H9 (cell line): ENCODE data around the gene LSP1. TPM values are rescaled to one million over a fixed set of nuclear protein-coding genes. Genes with fewer than 3 reads are reported as not detected.

ENCODE experiments used
- DNase-seq: peaks from one replicate; pipeline ENCODE4 v3.0.0-alpha.2; 2017
- H2AFZ ChIP-seq: one replicate; pipeline ENCODE4 v1.6.1; 2013; ENCODE audit warnings: mild to moderate bottlenecking, low read length, control low read depth, moderate library complexity
- H2AK5ac ChIP-seq: 2 replicates; pipeline ENCODE4 v1.6.1; 2013; ENCODE audit warnings: low read length, control low read depth, mixed read lengths; ENCODE audit not compliant: insufficient read length
- H2BK120ac ChIP-seq: one replicate; pipeline ENCODE4 v1.6.1; 2013; ENCODE audit warnings: low read depth, mild to moderate bottlenecking, low read length, control low read depth, inconsistent platforms; ENCODE audit not compliant: poor library complexity, severe bottlenecking
- H2BK12ac ChIP-seq: 2 replicates; pipeline ENCODE4 v1.6.1; 2013; ENCODE audit warnings: low read length, control low read depth, mixed read lengths, low read depth; ENCODE audit not compliant: insufficient read length
- H2BK15ac ChIP-seq: 2 replicates; pipeline ENCODE4 v1.6.1; 2013; ENCODE audit warnings: low read depth, low read length, control low read depth
- H2BK20ac ChIP-seq: one replicate; pipeline ENCODE4 v1.6.1; 2013; ENCODE audit warnings: low read depth, mild to moderate bottlenecking, low read length, control low read depth, inconsistent platforms; ENCODE audit not compliant: poor library complexity, severe bottlenecking
- H2BK5ac ChIP-seq: 2 replicates; pipeline ENCODE4 v1.6.1; 2013; ENCODE audit warnings: low read length, control low read depth, mixed read lengths; ENCODE audit not compliant: insufficient read length
- H3K14ac ChIP-seq: 2 replicates; pipeline ENCODE4 v1.6.1; 2013; ENCODE audit warnings: low read length, control low read depth; ENCODE audit not compliant: insufficient read depth
- H3K18ac ChIP-seq: 2 replicates; pipeline ENCODE4 v1.6.1; 2013; ENCODE audit warnings: low read depth, mild to moderate bottlenecking, mixed read lengths, low read length, control low read depth; ENCODE audit not compliant: insufficient read length
- H3K23ac ChIP-seq: 2 replicates; pipeline ENCODE4 v1.6.1; 2013; ENCODE audit warnings: low read length, control low read depth, mixed read lengths, low read depth; ENCODE audit not compliant: insufficient read length
- H3K23me2 ChIP-seq: 2 replicates; pipeline ENCODE4 v1.6.1; 2013; ENCODE audit warnings: low read depth, mild to moderate bottlenecking, mixed read lengths, low read length, control low read depth; ENCODE audit not compliant: insufficient read length, poor library complexity, severe bottlenecking
- H3K27ac ChIP-seq: 2 replicates; pipeline ENCODE4 v1.5.1; 2013; ENCODE audit warnings: low read length, control low read depth, mixed read lengths, low read depth; ENCODE audit not compliant: insufficient read length
- H3K27me3 ChIP-seq: 2 replicates; pipeline ENCODE4 v1.6.1; 2013; ENCODE audit warnings: low read length, control low read depth, inconsistent platforms; ENCODE audit not compliant: insufficient read depth
- H3K4ac ChIP-seq: 2 replicates; pipeline ENCODE4 v1.6.1; 2013; ENCODE audit warnings: low read depth, mild to moderate bottlenecking, control low read depth, inconsistent platforms, low read length, moderate library complexity
- H3K4me1 ChIP-seq: 2 replicates; pipeline ENCODE4 v1.6.1; 2013; ENCODE audit warnings: low read length, control low read depth, inconsistent platforms; ENCODE audit not compliant: insufficient read depth
- H3K4me2 ChIP-seq: 2 replicates; pipeline ENCODE4 v1.6.1; 2013; ENCODE audit warnings: low read length, control low read depth, mixed read lengths; ENCODE audit not compliant: insufficient read length, insufficient read depth
- H3K56ac ChIP-seq: 2 replicates; pipeline ENCODE4 v1.6.1; 2013; ENCODE audit warnings: low read depth, mild to moderate bottlenecking, mixed read lengths, low read length, control low read depth; ENCODE audit not compliant: insufficient read length
- H3K79me1 ChIP-seq: 2 replicates; pipeline ENCODE4 v1.6.1; 2013; ENCODE audit warnings: low read depth, mild to moderate bottlenecking, moderate library complexity, low read length, control low read depth, inconsistent platforms; ENCODE audit not compliant: insufficient read depth, poor library complexity, severe bottlenecking
- H3K79me2 ChIP-seq: 2 replicates; pipeline ENCODE4 v1.6.1; 2013; ENCODE audit warnings: low read length, control low read depth, inconsistent platforms; ENCODE audit not compliant: insufficient read depth
- H3K9ac ChIP-seq: 2 replicates; pipeline ENCODE4 v1.6.1; 2013; ENCODE audit warnings: low read length, control low read depth, mixed read lengths; ENCODE audit not compliant: insufficient read length; ENCODE audit errors: extremely low read depth
- H3K9me3 ChIP-seq: one replicate; pipeline ENCODE4 v1.6.1; 2013; ENCODE audit warnings: low read depth, low read length, inconsistent platforms; ENCODE audit not compliant: control insufficient read depth
- H3T11ph ChIP-seq: one replicate; pipeline ENCODE4 v1.6.1; 2013; ENCODE audit warnings: mild to moderate bottlenecking, low read length, control low read depth, inconsistent platforms
- H4K20me1 ChIP-seq: one replicate; pipeline ENCODE4 v1.6.1; 2013; ENCODE audit not compliant: control insufficient read depth, insufficient read length, insufficient read depth
- H4K5ac ChIP-seq: 2 replicates; pipeline ENCODE4 v1.6.1; 2013; ENCODE audit warnings: low read depth, mild to moderate bottlenecking, mixed read lengths, low read length, control low read depth; ENCODE audit not compliant: insufficient read length
- H4K8ac ChIP-seq: replicated peaks from 2 replicates; pipeline ENCODE4 v1.6.1; 2013; ENCODE audit warnings: low read length, control low read depth, mixed read lengths, low read depth; ENCODE audit not compliant: insufficient read length
- H4K91ac ChIP-seq: 2 replicates; pipeline ENCODE4 v1.6.1; 2013; ENCODE audit warnings: low read depth, mild to moderate bottlenecking, moderate library complexity, mixed read lengths, low read length, control low read depth; ENCODE audit not compliant: insufficient read length
- H3K27ac Mint-ChIP-seq, 3 experiments: 2 replicates in 2 of 3; 3 replicates in 1 of 3; pipeline ENCODE4 v1.8.0; 2020 to 2021; ENCODE audit warnings: mixed read lengths in 3 of 3, mild to moderate bottlenecking in 1 of 3, moderate library complexity in 1 of 3
- H3K27me3 Mint-ChIP-seq: 2 replicates; pipeline ENCODE4 v1.8.0; 2021; ENCODE audit warnings: low read depth, mild to moderate bottlenecking, moderate library complexity, mixed read lengths
- H3K36me3 Mint-ChIP-seq, 3 experiments: 2 replicates in 2 of 3; 3 replicates in 1 of 3; pipeline ENCODE4 v1.8.0; 2020 to 2021; ENCODE audit warnings: low read depth in 3 of 3, mixed read lengths in 3 of 3; ENCODE audit not compliant: insufficient read depth in 1 of 3
- H3K4me1 Mint-ChIP-seq, 2 experiments: 2 replicates each; pipeline ENCODE4 v1.8.0; 2020; ENCODE audit warnings: mixed read lengths in 2 of 2
- H3K4me3 Mint-ChIP-seq, 2 experiments: 2 replicates in 1 of 2; 3 replicates in 1 of 2; pipeline ENCODE4 v1.8.0; 2020 to 2021; ENCODE audit warnings: mild to moderate bottlenecking in 2 of 2, mixed read lengths in 2 of 2, moderate library complexity in 1 of 2
- H3K9me3 Mint-ChIP-seq, 2 experiments: 2 replicates in 1 of 2; 3 replicates in 1 of 2; pipeline ENCODE4 v1.8.0; 2020; ENCODE audit warnings: mild to moderate bottlenecking in 2 of 2, mixed read lengths in 2 of 2, moderate library complexity in 1 of 2
- CTCF ChIP-seq: fragments of 200-600 bp; sonication (generic); conservative IDR thresholded peaks from 3 replicates; pipeline ENCODE4 v1.8.0; 2021; ENCODE audit warnings: antibody characterized with exemption, mild to moderate bottlenecking
- WGBS: extraction: QIAGEN DNeasy Blood & Tissue Kit; methylation state at CpG from one replicate; pipeline ENCODE4 v1.1.7; 2013; ENCODE audit warnings: missing lambda C conversion rate, low lambda C conversion rate, mixed read lengths; ENCODE audit not compliant: insufficient read length; ENCODE audit errors: extremely low coverage; 5-methylcytosine and 5-hydroxymethylcytosine counted together
- total RNA-seq: library from RNA; stranded (reverse); gene quantifications from 2 replicates; pipeline ENCODE4 v1.2.1, GENCODE V29; 2021

Gene LSP1
- total RNA-seq, 1 experiment from 2014 or later, result not detected

- peaks cover 0 to 6% of the 10 kb centered on the region in 2 experiments; a peak in 1 of 4 replicates for H3K4me1 Mint-ChIP-seq
- Histone ChIP-seq H3K4ac (no peak overlapping the region), H3K4me2 (no peak overlapping the region), H3K23ac (no peak overlapping the region), H2BK12ac (no peak overlapping the region), H4K5ac (no peak overlapping the region), H2BK15ac (no peak overlapping the region), H3K79me2 (no peaks in the 10 kb centered on the region), H2AK5ac (no peak overlapping the region), H2BK20ac (no peak overlapping the region), H3K23me2 (peaks cover 6% of the 10 kb centered on the region), H3K14ac (no peak overlapping the region), H3K27ac (no peak overlapping the region), H4K20me1 (no peaks in the 10 kb centered on the region), H2BK120ac (no peak overlapping the region), H4K91ac (no peak overlapping the region), H3K4me1 (no peaks in the 10 kb centered on the region), H3K56ac (no peak overlapping the region), H2BK5ac (no peak overlapping the region), H4K8ac (no peak overlapping the region), H2AFZ (no peak overlapping the region), H3T11ph (no peak overlapping the region), H3K79me1 (no peaks in the 10 kb centered on the region), H3K27me3 (no peaks in the 10 kb centered on the region), H3K9me3 (no peaks in the 10 kb centered on the region), H3K9ac (no peak overlapping the region), H3K18ac (no peak overlapping the region)
- peaks cover 17% of the 10 kb centered on the region for H3K27me3 Mint-ChIP-seq
- no peak for DNase-seq
- no peaks in the 10 kb centered on the region for H3K36me3 Mint-ChIP-seq
- no peak overlapping the region; a peak in 1 of 7 replicates for H3K27ac Mint-ChIP-seq
- no CpG with 5 or more reads among the region's 18 CpGs for WGBS
- no peak overlapping the region for H3K4me3 Mint-ChIP-seq
- TF ChIP-seq CTCF, result no peak
- H3K9me3 Mint-ChIP-seq, result no peaks in the 10 kb centered on the region
Observed at GRCh38 chr11:1931341-1932104, 78.6 kb downstream of the LSP1 start.
